Renal cortical epithelial cell (primary cell): ENCODE results near the gene PROC. TPM values are rescaled to one million over a fixed set of nuclear protein-coding genes. Genes with fewer than 3 reads are reported as not detected.

Experiments used
- DNase-seq: peaks from one replicate; pipeline ENCODE4 v3.0.0-alpha.2; 2011; ENCODE audit warnings: low read depth
- total RNA-seq: library from RNA; depleted of rRNA; stranded (reverse); fragments of >200 nt; gene quantifications from 2 replicates; pipeline ENCODE4 v1.2.3, GENCODE V29; 2014

Gene PROC
- total RNA-seq = 0.25 TPM in 1 of 2 replicates, not detected in the other

DNA sequence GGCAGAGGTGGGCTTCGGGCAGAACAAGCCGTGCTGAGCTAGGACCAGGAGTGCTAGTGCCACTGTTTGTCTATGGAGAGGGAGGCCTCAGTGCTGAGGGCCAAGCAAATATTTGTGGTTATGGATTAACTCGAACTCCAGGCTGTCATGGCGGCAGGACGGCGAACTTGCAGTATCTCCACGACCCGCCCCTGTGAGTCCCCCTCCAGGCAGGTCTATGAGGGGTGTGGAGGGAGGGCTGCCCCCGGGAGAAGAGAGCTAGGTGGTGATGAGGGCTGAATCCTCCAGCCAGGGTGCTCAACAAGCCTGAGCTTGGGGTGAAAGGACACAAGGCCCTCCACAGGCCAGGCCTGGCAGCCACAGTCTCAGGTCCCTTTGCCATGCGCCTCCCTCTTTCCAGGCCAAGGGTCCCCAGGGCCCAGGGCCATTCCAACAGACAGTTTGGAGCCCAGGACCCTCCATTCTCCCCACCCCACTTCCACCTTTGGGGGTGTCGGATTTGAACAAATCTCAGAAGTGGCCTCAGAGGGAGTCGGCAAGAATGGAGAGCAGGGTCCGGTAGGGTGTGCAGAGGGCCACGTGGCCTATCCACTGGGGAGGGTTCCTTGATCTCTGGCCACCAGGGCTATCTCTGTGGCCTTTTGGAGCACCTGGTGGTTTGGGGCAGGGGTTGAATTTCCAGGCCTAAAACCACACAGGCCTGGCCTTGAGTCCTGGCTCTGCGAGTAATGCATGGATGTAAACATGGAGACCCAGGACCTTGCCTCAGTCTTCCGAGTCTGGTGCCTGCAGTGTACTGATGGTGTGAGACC lies at the start of gene PROC:
Gene PROC, plus strand, starts transcription at position 128 of the 812 bp plus-strand sequence. CDS start 1,516 bp downstream, outside the sequence.
- DNase-seq = no peak

DNA sequence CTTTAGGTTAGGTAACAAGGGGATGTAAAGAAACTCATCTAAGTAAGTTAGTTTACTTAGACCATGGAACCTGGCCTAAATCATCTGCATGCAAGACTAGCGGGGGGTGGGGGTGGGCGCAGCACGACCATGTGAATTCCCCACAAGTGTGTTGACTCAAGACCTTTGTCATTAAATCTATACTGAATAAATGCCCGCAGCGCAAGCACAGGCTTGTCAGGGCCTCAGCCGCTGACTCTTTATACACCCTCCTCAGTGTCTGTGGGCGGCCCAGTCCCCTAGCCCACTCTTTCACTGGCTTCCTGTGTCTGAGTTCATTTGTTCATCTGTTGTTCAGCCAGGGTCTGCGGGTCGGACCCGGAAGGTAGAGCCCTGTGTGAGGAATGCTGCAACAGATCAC lies 48.2 kb upstream of the PROC start:
- no peak for DNase-seq

DNA sequence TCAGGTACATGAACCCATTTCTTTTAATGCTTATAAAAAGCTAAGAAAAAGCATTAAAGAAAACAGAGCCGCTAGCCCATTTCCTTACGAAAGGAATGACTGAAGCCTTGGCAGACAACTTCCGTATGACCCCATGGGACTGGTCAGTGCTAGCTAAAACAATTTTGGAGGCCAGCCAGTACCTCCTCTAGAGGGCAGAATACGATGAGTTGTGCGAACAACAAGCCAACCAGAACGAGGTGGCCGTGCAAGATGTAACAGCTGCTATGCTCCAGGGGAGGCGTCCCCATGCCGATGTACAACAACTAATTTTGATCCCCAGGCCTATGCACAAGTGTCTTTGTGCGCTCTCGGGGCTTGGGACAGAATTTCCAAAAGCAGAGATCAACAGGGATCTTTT lies 47.2 kb upstream of the PROC start:
- no peak for DNase-seq

GRCh38 chr2:127373362-127374083 lies 44.7 kb upstream of the PROC start:
- DNase-seq = no peak

GRCh38 chr2:127376257-127376656 lies 42.0 kb upstream of the PROC start:
- no peak for DNase-seq

DNA sequence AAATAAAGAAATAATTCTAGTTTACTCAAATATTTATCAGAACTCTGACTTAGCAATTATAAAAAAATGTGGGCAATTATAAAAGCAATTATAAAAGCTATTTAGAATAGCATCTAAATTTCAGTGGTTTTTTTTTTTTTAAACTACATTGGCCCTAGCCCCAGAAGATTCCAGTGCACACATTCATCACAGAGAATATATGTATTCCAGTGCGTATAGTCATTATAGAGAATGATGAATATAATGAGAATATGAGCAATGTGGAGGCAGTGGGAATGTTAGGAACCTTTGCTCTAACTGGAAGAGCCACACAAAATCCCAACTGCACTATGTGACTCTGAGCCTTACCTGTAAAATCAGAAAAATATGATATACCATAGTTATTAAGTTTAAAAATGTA lies 41.0 kb upstream of the PROC start:
- no peak for DNase-seq

- no peak for DNase-seq
Observed at GRCh38 chr2:127378720-127379119, 39.5 kb upstream of the PROC start.

GRCh38 chr2:127379712-127380355 lies 38.4 kb upstream of the PROC start:
- DNase-seq = no peak

DNA sequence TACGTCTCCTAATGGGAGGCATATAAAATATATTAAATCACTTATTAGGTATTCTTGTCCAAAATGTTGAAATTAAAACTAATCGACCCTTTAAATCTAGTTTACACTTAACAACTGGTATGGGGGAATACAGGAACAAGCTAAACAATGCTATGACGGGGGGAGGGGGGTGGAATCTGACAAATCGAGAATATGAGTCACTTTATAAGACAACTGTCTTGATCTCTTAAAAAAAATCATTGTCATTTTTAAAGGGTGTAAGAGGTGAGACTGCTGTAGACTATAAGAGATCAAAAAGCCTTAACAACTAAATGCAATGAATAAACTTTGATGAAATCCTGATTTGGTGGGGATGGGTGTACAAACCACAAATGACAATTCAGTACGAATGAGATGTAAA lies 36.5 kb upstream of the PROC start:
- DNase-seq = no peak

DNA sequence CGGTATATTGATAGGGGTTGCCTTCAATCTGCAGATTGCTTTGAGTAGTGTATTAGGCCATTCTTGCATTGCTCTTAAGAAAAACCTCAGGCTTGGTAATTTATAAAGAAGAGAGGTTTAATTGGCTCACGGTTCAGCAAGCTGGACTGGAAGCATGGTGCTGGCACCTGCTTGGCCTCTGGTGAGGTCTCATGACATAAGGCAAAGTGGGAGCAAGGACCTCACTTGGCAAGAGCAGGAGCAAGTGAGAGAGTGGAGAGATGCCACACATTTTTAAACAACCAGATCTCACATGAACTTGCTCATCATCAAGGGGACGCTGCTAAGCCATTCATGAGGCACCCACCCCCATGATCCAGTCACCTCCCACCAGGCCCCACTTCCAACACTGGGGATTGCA lies 35.4 kb upstream of the PROC start:
- DNase-seq = peak; percentile 62

- DNase-seq = no peak
Observed at GRCh38 chr2:127384529-127384928, 33.7 kb upstream of the PROC start.

DNA sequence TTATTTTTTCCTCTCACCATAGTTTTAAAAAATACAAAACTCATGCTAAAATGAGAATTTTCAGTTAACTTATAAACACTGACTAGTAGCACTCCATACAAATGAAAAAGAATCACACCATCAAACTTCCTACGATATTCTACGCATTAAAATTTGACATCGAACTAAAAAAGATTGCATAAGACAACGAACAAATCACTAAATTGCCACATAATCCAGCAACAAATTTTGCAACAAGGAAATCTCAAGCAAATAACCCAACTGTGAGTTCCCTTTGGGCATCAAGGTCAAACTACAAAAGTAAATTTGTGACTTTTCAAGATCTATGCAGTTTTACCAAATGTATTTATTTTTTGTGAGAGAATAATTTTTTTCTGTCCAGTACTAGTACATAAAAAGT lies 32.0 kb upstream of the PROC start:
- peak; percentile 9 for DNase-seq

GRCh38 chr2:127386764-127387654 lies 31.2 kb upstream of the PROC start:
- peak; percentile 55 for DNase-seq

DNA sequence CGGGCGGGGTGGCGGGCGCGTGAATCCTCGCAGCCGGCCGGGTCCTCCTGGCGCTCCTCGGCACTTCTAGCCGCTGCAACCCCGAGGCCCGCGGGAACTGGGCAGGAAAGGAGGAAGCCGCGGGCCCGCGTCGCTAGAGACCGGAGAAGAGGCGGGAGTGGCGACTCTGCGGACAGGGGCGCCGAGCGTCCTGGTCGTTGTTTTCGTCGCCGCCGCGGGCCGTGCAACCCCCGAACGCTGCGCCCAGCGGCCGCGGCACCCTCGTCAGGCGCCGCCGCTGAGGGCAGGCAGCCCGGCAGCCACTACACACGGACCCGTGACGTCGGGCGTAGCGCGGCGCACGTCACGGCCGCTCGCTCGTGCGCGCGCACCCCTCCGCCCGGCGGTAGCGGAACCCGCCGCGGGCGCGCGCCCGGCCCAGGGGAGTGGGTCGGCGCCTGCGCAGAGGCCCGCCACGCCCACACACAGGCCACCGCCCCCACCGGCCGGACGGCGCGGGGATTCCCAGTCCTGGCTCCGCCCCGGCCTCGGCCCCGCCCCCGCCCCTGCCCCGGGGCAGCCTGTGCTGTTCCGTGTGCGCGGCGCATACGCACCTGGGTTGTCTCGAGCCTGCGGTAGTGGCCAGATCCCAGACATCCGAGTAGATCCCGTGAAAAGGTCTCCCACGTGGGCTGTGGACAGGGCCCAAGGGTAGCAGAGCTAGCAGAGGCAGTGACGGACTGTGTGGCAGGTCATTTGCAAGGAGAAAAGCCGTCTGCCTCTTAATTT lies 30.4 kb upstream of the PROC start, which contains the start of gene MAP3K2:
Gene MAP3K2, minus strand, starts transcription at position 321 of the 768 bp plus-strand sequence. CDS start 44,846 bp downstream, outside the sequence.
- no peak for DNase-seq

DNA sequence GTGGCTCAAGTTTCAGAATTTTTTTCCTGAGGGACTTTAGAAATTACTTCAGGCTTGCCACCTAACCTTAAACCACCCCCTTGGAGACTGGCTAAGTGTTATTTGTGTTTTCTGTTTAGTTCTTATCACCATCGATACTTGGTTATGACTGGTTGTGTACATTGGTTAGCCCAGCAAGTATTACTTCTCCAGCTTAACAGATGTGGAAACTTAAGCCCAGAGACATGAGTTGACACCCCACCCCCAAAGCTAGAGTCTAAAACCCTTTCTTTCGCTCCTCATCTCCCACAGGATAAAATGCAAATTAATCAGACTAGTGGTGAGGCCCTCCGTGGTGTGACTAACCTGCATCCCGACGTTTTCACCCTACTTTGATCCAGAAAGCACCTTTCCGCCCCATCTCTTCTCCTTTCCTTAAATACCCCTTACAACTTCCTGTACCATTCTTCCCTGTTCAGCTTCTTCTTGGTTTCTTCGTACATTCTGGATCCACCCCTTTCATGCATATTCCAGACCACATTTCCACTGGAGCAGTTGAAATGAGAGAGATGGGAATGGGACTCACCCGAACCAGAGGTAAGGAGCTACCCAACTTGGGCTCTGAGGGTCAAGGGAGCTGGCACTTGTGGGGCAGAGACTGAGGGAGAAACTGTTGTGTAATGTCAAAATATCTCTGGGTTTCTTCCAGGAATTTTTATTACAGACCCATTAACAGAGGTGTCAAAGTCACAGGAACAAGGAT lies 29.6 kb upstream of the PROC start:
- DNase-seq = peak; percentile 85

GRCh38 chr2:127389778-127390435 lies 28.3 kb upstream of the PROC start:
- DNase-seq = no peak

DNA sequence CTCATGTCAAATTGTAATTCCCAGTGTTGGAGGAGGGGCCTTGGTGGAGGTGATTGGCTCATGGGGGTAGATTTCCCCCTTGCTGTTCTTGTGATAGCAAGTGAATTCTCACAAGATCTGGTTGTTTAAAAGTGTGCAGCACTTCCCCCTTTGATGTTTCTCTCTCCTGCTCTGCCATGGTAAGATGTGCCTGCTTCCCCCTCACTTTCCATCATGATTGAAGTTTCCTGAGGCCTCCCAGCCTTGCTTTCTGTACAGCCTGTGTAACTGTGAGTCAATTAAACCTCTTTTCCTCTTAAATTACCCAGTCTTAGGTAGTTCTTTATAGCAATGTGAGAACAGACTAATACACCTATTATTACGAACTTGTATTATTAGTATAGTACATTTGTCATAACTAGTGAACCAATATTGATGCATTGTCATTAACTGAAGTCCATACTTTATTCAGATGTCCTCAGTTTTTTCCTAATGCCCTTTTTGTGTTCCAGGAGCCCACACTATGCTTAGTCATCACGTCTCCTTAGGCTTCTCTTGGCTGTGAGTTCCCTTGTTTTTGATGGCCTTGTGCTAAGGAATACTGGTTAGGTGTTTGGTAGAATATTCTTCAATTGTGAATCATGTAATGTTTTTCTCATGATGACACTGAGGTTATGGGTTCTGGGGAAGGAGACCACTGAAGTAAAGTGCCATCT lies 25.9 kb upstream of the PROC start:
- DNase-seq = peak; percentile 59

- no peak for DNase-seq
Observed at GRCh38 chr2:127392828-127393578, 25.2 kb upstream of the PROC start.
